H1 (cell line): ENCODE data around the gene SRMS. TPM values are rescaled to one million over a fixed set of nuclear protein-coding genes. Genes with fewer than 3 reads are reported as not detected.

Source experiments
- CTCF ChIA-PET: fragments of 300-600 bp; sonication (Branson Sonifier 250); formaldehyde crosslinking; loops from one replicate; lab custom pipeline; 2021; ENCODE audit not compliant: partially characterized antibody; lab: Charles Lee
- POLR2A ChIA-PET: fragments of 300-600 bp; sonication (Branson Sonifier 250); formaldehyde crosslinking; loops from one replicate; lab custom pipeline; 2021; ENCODE audit warnings: inconsistent platforms; ENCODE audit not compliant: partially characterized antibody; lab: Charles Lee
- DNase-seq, 2 experiments: peaks; one replicate each; pipeline versions ENCODE4 v3.0.0 to v3.0.0-alpha.2; 2010 to 2022; ENCODE audit warnings: low spot score in 2 of 2, low read depth in 1 of 2, mixed read lengths in 1 of 2
- FAIRE-seq: peaks from 2 replicates; lab custom pipeline; 2011; peaks lifted over from hg19 to GRCh38; lab: Jason Lieb, UNC
- H2AFZ ChIP-seq: 2 replicates; pipeline ENCODE4 v1.8.1; 2012; ENCODE audit warnings: low read length, inconsistent platforms
- H2AK5ac ChIP-seq: 2 replicates; pipeline ENCODE4 v1.6.1; 2013; ENCODE audit warnings: low read depth, low read length
- H2BK120ac ChIP-seq: replicated peaks from 2 replicates; pipeline ENCODE3; 2013; ENCODE audit warnings: low read depth, low read length, inconsistent platforms
- H2BK12ac ChIP-seq: 2 replicates; pipeline ENCODE4 v1.6.1; 2013; ENCODE audit warnings: low read depth, low read length
- H2BK15ac ChIP-seq: 2 replicates; pipeline ENCODE4 v1.6.1; 2013; ENCODE audit warnings: low read length
- H2BK20ac ChIP-seq: 2 replicates; pipeline ENCODE4 v1.6.1; 2013; ENCODE audit warnings: low read length
- H2BK5ac ChIP-seq: 2 replicates; pipeline ENCODE4 v1.6.1; 2013; ENCODE audit warnings: low read depth, low read length
- H3K14ac ChIP-seq: 2 replicates; pipeline ENCODE4 v1.6.1; 2013; ENCODE audit warnings: inconsistent platforms; ENCODE audit not compliant: insufficient read length
- H3K18ac ChIP-seq: 2 replicates; pipeline ENCODE4 v1.6.1; 2013; ENCODE audit warnings: low read length; ENCODE audit errors: extremely low read depth
- H3K23ac ChIP-seq: 2 replicates; pipeline ENCODE4 v1.6.1; 2013; ENCODE audit warnings: inconsistent platforms; ENCODE audit not compliant: insufficient read length
- H3K23me2 ChIP-seq: 2 replicates; pipeline ENCODE4 v1.6.1; 2013; ENCODE audit warnings: low read depth, low read length
- H3K27ac ChIP-seq: 2 replicates; pipeline ENCODE4 v1.6.1; 2011; ENCODE audit warnings: low read depth, low read length, inconsistent platforms
- H3K27me3 ChIP-seq, 4 experiments: replicated peaks in 1 of 4; 1 replicate in 1 of 4; 2 replicates in 3 of 4; pipeline versions ENCODE4 v1.6.1 to v1.8.1; 2011 to 2013; ENCODE audit warnings: low read length in 3 of 4, mild to moderate bottlenecking in 3 of 4, inconsistent platforms in 2 of 4, mixed read lengths in 2 of 4, moderate library complexity in 1 of 4; ENCODE audit not compliant: control insufficient read depth in 3 of 4, insufficient read depth in 3 of 4; ENCODE audit errors: extremely low read depth in 1 of 4
- H3K36me3 ChIP-seq, 4 experiments: 2 replicates each; pipeline versions ENCODE4 v1.6.1 to v1.8.1; 2011 to 2013; ENCODE audit warnings: mild to moderate bottlenecking in 4 of 4, low read length in 3 of 4, moderate library complexity in 2 of 4, control low read depth in 1 of 4, inconsistent platforms in 1 of 4; ENCODE audit not compliant: insufficient read depth in 4 of 4, control insufficient read depth in 2 of 4
- H3K4ac ChIP-seq: replicated peaks from 2 replicates; pipeline ENCODE3; 2013; ENCODE audit warnings: low read length, low read depth, mixed read lengths, inconsistent platforms; ENCODE audit not compliant: insufficient read length
- H3K4me1 ChIP-seq, 4 experiments: replicated peaks in 1 of 4; 1 replicate in 1 of 4; 2 replicates in 3 of 4; pipeline versions ENCODE4 v1.6.1 to v1.8.1; 2011 to 2013; ENCODE audit warnings: low read length in 3 of 4, inconsistent platforms in 2 of 4, mixed read lengths in 1 of 4; ENCODE audit not compliant: insufficient read depth in 4 of 4, control insufficient read depth in 3 of 4
- H3K4me2 ChIP-seq, 2 experiments: 2 replicates each; pipeline versions ENCODE4 v1.6.1 to v1.8.1; 2011 to 2013; ENCODE audit warnings: low read depth in 2 of 2, low read length in 2 of 2, control low read depth in 1 of 2, inconsistent platforms in 1 of 2, mild to moderate bottlenecking in 1 of 2; ENCODE audit not compliant: insufficient read depth in 1 of 2
- H3K4me3 ChIP-seq, 4 experiments: fragments of 200-600, 300-600 bp in 1 of 4; sonication (generic), shearing (Covaris generic), sonication (Bioruptor Twin) in 1 of 4; 2 replicates each; pipeline versions ENCODE4 v1.5.1 to v1.8.1; 2011 to 2016; ENCODE audit warnings: low read length in 4 of 4, low read depth in 3 of 4, control low read depth in 2 of 4, inconsistent platforms in 2 of 4, mild to moderate bottlenecking in 2 of 4, mixed read lengths in 1 of 4, moderate library complexity in 1 of 4; ENCODE audit not compliant: insufficient read depth in 2 of 4; ENCODE audit errors: extremely low read depth in 1 of 4
- H3K56ac ChIP-seq: replicated peaks from 2 replicates; pipeline ENCODE3; 2013; ENCODE audit warnings: low read depth, mild to moderate bottlenecking, mixed read lengths, low read length, inconsistent platforms; ENCODE audit not compliant: insufficient read length
- H3K79me1 ChIP-seq: 2 replicates; pipeline ENCODE4 v1.6.1; 2013; ENCODE audit warnings: low read depth, low read length, control low read depth
- H3K79me2 ChIP-seq, 2 experiments: 2 replicates each; pipeline versions ENCODE4 v1.6.1 to v1.8.1; 2012 to 2013; ENCODE audit warnings: low read length in 2 of 2, mild to moderate bottlenecking in 2 of 2, inconsistent platforms in 1 of 2; ENCODE audit not compliant: insufficient read depth in 2 of 2, control insufficient read depth in 1 of 2
- H3K9ac ChIP-seq, 4 experiments: replicated peaks in 1 of 4; 1 replicate in 1 of 4; 2 replicates in 3 of 4; pipeline versions ENCODE4 v1.6.1 to v1.8.1; 2011 to 2013; ENCODE audit warnings: low read depth in 3 of 4, low read length in 3 of 4, control low read depth in 2 of 4, mild to moderate bottlenecking in 2 of 4, moderate library complexity in 2 of 4, inconsistent platforms in 1 of 4; ENCODE audit errors: extremely low read depth in 1 of 4
- H3K9me3 ChIP-seq, 2 experiments: 2 replicates each; pipeline versions ENCODE4 v1.6.1 to v1.8.1; 2012 to 2013; ENCODE audit warnings: mild to moderate bottlenecking in 2 of 2, moderate library complexity in 2 of 2, control low read depth in 1 of 2, inconsistent platforms in 1 of 2, low read depth in 1 of 2, low read length in 1 of 2, mixed read lengths in 1 of 2; ENCODE audit not compliant: insufficient read depth in 2 of 2
- H4K20me1 ChIP-seq, 2 experiments: replicated peaks in 1 of 2; 2 replicates each; pipeline versions ENCODE3 to v1.8.1; 2011 to 2013; ENCODE audit warnings: inconsistent platforms in 2 of 2, low read length in 2 of 2, mild to moderate bottlenecking in 1 of 2; ENCODE audit not compliant: insufficient read depth in 2 of 2, control insufficient read depth in 1 of 2
- H4K5ac ChIP-seq: 2 replicates; pipeline ENCODE4 v1.6.1; 2013; ENCODE audit warnings: low read length, low read depth, mixed read lengths, inconsistent platforms; ENCODE audit not compliant: insufficient read length
- H4K8ac ChIP-seq: 2 replicates; pipeline ENCODE4 v1.8.0; 2013; ENCODE audit warnings: mild to moderate bottlenecking, moderate library complexity, low read length, inconsistent platforms; ENCODE audit not compliant: insufficient read depth; ENCODE audit errors: extremely low read depth
- H4K91ac ChIP-seq: replicated peaks from 2 replicates; pipeline ENCODE3; 2013; ENCODE audit warnings: low read length, mixed read lengths, inconsistent platforms; ENCODE audit not compliant: insufficient read length
- SP2 ChIP-seq: IDR thresholded peaks from 2 replicates; pipeline ENCODE4 v1.6.1; 2012; ENCODE audit warnings: mild to moderate bottlenecking, low read length, inconsistent platforms
- WGBS, 2 experiments: shearing (Covaris generic) in 1 of 2; methylation state at CpG; one replicate each; pipeline versions ENCODE4 v1.1.6 to v1.1.7; 2013 to 2015; ENCODE audit warnings: low lambda C conversion rate in 2 of 2, mixed read lengths in 2 of 2, inconsistent platforms in 1 of 2, low coverage in 1 of 2, missing lambda C conversion rate in 1 of 2; ENCODE audit not compliant: insufficient replicate concordance in 2 of 2, insufficient coverage in 1 of 2, insufficient read length in 1 of 2; ENCODE audit errors: extremely low coverage in 1 of 2, missing lambda C conversion rate in 1 of 2; 5-methylcytosine and 5-hydroxymethylcytosine counted together
- polyA plus RNA-seq, 7 experiments: library from polyadenylated mRNA; depleted of rRNA in 3 of 7; stranded (reverse) in 5 of 7; unstranded in 2 of 7; fragments of >200 nt in 5 of 7; fragments of 200-250 nt in 2 of 7; gene quantifications; 1 replicate in 5 of 7; 2 replicates in 1 of 7; 4 replicates in 1 of 7; pipeline versions ENCODE4 v1.2.1 to v1.2.3, GENCODE V29; 2011 to 2013; ENCODE audit warnings: missing spikeins in 2 of 7, mixed read lengths in 2 of 7
- total RNA-seq: library from RNA; stranded (reverse); fragmentation: NEBNext Ultra II Directional; extraction: Animal tissue kit (Norgen Biotek cat#: 25700); gene quantifications from 2 replicates; pipeline ENCODE4 v1.2.1, GENCODE V29; 2021
- TF ChIP-seq, protein P1 (sequence below): IDR thresholded peaks from 2 replicates; pipeline ENCODE4 v1.6.1; 2012; ENCODE audit warnings: inconsistent platforms
- TF ChIP-seq, protein P2 (sequence below): IDR thresholded peaks from 2 replicates; pipeline ENCODE4 v1.6.1; 2012; ENCODE audit warnings: inconsistent platforms

Gene SRMS
- total and polyA plus RNA-seq, 2 of the 8 experiments (the other 6 are each of a cell fraction or from before 2014, with no cell fraction given): 0.39 to 0.76 TPM

DNA sequence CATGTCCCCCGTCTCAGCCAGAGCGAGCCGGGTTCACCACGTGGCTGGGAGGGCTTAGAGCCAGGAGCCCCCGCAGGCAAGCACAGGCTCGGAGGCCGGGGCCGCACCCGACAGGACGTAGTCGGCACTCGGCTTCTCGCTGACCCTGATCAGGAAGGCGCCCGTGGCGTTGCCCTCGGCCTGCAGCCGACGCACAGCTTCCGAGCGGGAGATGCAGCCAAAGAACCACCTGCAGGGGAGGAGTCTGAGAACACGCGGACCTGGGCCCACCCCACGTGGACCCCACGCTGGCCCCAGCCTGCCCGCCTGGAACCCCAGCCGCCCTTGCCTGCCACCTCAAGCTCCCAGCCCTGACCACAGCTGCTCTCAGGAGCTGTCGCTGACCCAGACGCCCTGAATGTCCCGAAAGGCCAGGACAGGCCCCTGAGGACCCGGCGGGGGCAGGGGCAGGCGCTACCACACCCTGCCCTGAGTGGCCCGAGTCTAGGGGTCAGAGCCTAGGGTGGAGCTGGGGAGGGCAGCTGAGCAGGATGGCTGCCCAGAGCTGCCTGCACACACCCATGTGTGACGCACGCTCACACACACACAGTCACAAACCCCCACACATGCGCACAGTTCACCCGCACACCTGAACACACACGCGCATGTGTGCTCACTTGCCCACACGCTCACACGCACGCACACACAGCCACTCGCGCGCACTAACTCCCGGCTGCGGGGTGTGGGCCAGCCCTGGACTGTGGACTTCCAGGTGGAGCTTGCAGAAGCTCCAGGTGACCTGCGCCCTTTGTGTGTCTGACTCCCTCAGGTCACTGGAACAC, 12.5 kb downstream of the SRMS start:
- ChIA-PET POLR2A (interaction anchor here (0.6 to 7.8 kb wide), 7 partner anchors 8 to 330 kb away, joined by 3 to 59 read pairs (median 3); partner anchors contain the start of genes KCNQ2, PPDPF, SRMS and TPD52L2), CTCF (interaction anchor here (0.5 to 4.8 kb wide), 11 partner anchors 9 to 256 kb away, joined by 3 to 23 read pairs (median 3); partner anchors contain the start of gene SRMS)
- peak overlapping the region; percentile 52; the same call in 1 of the 2 replicates for H2BK5ac ChIP-seq

More for the DNA sequence above, 12.5 kb downstream of the SRMS start:
- Histone ChIP-seq H3K79me2 (no peaks in the 10 kb centered on the region), H2AFZ (no peak overlapping the region; the same call in 1 of the 2 replicates), H4K8ac (peak overlapping the region; percentile 68), H4K91ac (peak overlapping the region; percentile 80), H2BK15ac (peak overlapping the region; percentile 98; the same call in 1 of the 2 replicates), H3K23me2 (peaks cover 3% of the 10 kb centered on the region; the same call in 1 of the 2 replicates), H2BK20ac (no peak overlapping the region), H3K79me1 (no peaks in the 10 kb centered on the region; the same call in 1 of the 2 replicates), H3K18ac (peak overlapping the region; percentile 87; the same call in 1 of the 2 replicates), H3K14ac (no peak overlapping the region), H3K23ac (no peak overlapping the region), H3K9me3 (no peaks in the 10 kb centered on the region), H3K36me3 (no peaks in the 10 kb centered on the region), H3K4me2 (no peak overlapping the region), H2BK120ac (peak overlapping the region; percentile 64), H3K4me3 (no peak overlapping the region), H3K4ac (peak overlapping the region; percentile 91), H4K5ac (no peak overlapping the region), H3K27me3 (no peaks in the 10 kb centered on the region), H2AK5ac (peak overlapping the region; percentile 40; the same call in 1 of the 2 replicates), H3K9ac (peak overlapping the region in 1 of 4 experiments; percentile 30; a peak in 1 of 7 replicates), H3K56ac (no peak overlapping the region), H4K20me1 (peaks cover 0 to 3% of the 10 kb centered on the region in 2 experiments), H2BK12ac (peak overlapping the region; percentile 95; the same call in 1 of the 2 replicates), H3K4me1 (peaks cover 0 to 23% (median 3%) of the 10 kb centered on the region in 4 experiments; a peak in 5 of 7 replicates), H3K27ac (no peak overlapping the region)
- TF ChIP-seq, protein P1, sequence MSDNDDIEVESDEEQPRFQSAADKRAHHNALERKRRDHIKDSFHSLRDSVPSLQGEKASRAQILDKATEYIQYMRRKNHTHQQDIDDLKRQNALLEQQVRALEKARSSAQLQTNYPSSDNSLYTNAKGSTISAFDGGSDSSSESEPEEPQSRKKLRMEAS: 0 out of 2 replicates have a peak, but pooled peaks have one; percentile 33
- no peak for TF ChIP-seq SP2
- TF ChIP-seq, protein P2, sequence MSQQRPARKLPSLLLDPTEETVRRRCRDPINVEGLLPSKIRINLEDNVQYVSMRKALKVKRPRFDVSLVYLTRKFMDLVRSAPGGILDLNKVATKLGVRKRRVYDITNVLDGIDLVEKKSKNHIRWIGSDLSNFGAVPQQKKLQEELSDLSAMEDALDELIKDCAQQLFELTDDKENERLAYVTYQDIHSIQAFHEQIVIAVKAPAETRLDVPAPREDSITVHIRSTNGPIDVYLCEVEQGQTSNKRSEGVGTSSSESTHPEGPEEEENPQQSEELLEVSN: peak; percentile 76
- 91% methylated on average over 41 of the region's 49 CpGs; no CpG with 5 or more reads in 1 of the 2 experiments for WGBS, 2 experiments
- no peak for DNase-seq
- no peak for FAIRE-seq
